Nephron (organoid): ENCODE data around the gene NR2F6.
A peak's percentile ranks its signal among the peaks of the same experiment; 100 is the strongest.
"Not testable (repeated sequence)": the region's sequence is repeated elsewhere in the genome, so short reads cannot be mapped to it uniquely, and the experiment has no call there.

ENCODE experiments used
- H3K27ac Mint-ChIP-seq, 3 experiments: 2 replicates each; pipeline ENCODE4 v1.8.0; 2020; ENCODE audit warnings: mixed read lengths in 3 of 3, mild to moderate bottlenecking in 2 of 3, moderate library complexity in 1 of 3
- H3K27me3 Mint-ChIP-seq: 2 replicates; pipeline ENCODE4 v1.8.0; 2021; ENCODE audit warnings: low read depth, mild to moderate bottlenecking, moderate library complexity, mixed read lengths
- H3K36me3 Mint-ChIP-seq: 2 replicates; pipeline ENCODE4 v1.8.0; 2020; ENCODE audit warnings: low read depth, mixed read lengths
- H3K4me1 Mint-ChIP-seq: 2 replicates; pipeline ENCODE4 v1.8.0; 2020; ENCODE audit warnings: mixed read lengths
- H3K4me3 Mint-ChIP-seq, 3 experiments: 2 replicates each; pipeline ENCODE4 v1.8.0; 2020; ENCODE audit warnings: mild to moderate bottlenecking in 3 of 3, mixed read lengths in 3 of 3, moderate library complexity in 2 of 3
- H3K9me3 Mint-ChIP-seq: 2 replicates; pipeline ENCODE4 v1.8.0; 2020; ENCODE audit warnings: mixed read lengths
- TF ChIP-seq, protein P1 (sequence below), 3 experiments: fragments of 200-600 bp; sonication (generic); IDR thresholded peaks; one replicate each; pipeline ENCODE4 v1.5.0; 2021; ENCODE audit warnings: antibody characterized with exemption in 3 of 3; ENCODE audit not compliant: unreplicated experiment in 3 of 3

The NR2F6 gene

GRCh38 chr19:17281391-17282304 lies 35.9 kb upstream of the NR2F6 start, which contains the start of gene ANKLE1:
Gene ANKLE1, plus strand, starts transcription at chr19:17281901. Its CDS starts 20 bp downstream, at chr19:17281921.
- TF ChIP-seq, protein P1, sequence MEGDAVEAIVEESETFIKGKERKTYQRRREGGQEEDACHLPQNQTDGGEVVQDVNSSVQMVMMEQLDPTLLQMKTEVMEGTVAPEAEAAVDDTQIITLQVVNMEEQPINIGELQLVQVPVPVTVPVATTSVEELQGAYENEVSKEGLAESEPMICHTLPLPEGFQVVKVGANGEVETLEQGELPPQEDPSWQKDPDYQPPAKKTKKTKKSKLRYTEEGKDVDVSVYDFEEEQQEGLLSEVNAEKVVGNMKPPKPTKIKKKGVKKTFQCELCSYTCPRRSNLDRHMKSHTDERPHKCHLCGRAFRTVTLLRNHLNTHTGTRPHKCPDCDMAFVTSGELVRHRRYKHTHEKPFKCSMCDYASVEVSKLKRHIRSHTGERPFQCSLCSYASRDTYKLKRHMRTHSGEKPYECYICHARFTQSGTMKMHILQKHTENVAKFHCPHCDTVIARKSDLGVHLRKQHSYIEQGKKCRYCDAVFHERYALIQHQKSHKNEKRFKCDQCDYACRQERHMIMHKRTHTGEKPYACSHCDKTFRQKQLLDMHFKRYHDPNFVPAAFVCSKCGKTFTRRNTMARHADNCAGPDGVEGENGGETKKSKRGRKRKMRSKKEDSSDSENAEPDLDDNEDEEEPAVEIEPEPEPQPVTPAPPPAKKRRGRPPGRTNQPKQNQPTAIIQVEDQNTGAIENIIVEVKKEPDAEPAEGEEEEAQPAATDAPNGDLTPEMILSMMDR (IDR thresholded peaks at IDR 0.05; ENCODE audit: unreplicated experiment in 3 of 3): no peak
- no peak within 1 kb of the TSS for H3K27ac Mint-ChIP-seq
- H3K9me3 Mint-ChIP-seq: no peaks in the 10 kb centered on the region
- H3K27me3 Mint-ChIP-seq: peaks cover 11% of the 10 kb centered on the region
- peak within 1 kb of the TSS; percentile 71 to 75 (median 74) for H3K4me3 Mint-ChIP-seq
- no peaks in the 10 kb centered on the region for H3K4me1 Mint-ChIP-seq
- H3K36me3 Mint-ChIP-seq: peaks cover 21% of the 10 kb centered on the region

DNA sequence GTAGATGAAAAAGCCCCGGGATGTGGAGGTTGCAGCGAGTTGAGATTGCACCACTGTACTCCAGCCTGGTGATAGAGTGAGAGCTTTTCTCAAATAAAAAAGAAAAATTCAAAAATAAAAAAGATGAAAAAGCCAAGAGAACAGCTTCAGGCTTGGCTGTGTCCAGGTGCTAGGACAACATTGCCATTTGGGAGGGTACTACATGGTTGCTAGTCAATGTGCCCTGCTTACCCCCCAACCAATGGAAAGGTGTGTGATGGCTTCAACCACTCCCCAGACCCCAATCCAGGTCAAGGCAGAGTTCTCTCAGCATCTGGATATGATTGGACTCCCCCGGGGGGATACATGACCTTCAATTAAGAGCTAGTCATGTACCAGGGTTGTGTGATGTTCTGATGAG lies 33.7 kb upstream of the NR2F6 start:
- Mint-ChIP-seq H3K36me3 (peaks cover 34% of the 10 kb centered on the region), H3K27ac (no peak overlapping the region), H3K4me1 (no peaks in the 10 kb centered on the region), H3K4me3 (no peak overlapping the region), H3K27me3 (peaks cover 11% of the 10 kb centered on the region), H3K9me3 (no peaks in the 10 kb centered on the region)
- TF ChIP-seq, protein P1 (IDR thresholded peaks at IDR 0.05; ENCODE audit: unreplicated experiment in 3 of 3): no peak

DNA sequence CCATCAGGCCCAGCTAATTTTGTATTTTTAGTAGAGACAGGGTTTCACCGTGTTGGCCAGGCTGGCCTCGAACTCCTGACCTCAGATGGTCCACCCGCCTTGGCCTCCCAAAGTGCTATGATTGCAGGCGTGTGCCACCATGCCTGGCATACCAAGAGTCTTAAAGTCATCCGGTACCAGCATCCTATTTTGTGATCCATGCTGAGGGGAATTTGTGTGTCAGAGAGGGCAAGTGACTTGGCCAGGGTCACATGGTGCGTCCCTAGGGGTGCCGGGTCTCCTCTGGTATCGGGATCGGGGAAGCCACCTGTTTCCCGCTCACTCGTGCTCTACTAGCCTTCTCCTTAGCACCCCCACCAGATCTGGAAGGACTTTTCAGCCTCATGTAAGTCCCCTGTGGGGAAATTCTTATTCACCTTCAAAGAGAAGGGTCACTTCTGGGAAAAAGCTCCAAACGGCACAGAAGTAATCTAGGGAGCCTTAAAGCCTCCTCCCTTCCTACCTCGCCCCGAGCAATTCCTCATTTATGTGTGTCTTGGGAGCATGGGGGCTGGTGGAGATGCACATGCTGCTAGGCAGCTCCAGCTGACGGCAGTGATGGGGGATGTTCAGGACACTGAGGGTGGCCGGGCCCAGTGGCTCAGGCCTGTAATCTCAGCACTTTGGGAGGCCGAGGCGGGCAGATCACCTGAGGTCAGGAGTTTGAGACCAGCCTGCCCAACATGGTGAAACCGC lies 29.9 kb upstream of the NR2F6 start:
- H3K4me1 Mint-ChIP-seq: no peaks in the 10 kb centered on the region
- H3K9me3 Mint-ChIP-seq: no peaks in the 10 kb centered on the region
- H3K36me3 Mint-ChIP-seq: peaks cover 49% of the 10 kb centered on the region
- no peak overlapping the region for H3K4me3 Mint-ChIP-seq
- H3K27me3 Mint-ChIP-seq: no peaks in the 10 kb centered on the region
- TF ChIP-seq, protein P1 (IDR thresholded peaks at IDR 0.05; ENCODE audit: unreplicated experiment in 3 of 3): no peak
- H3K27ac Mint-ChIP-seq: no peak overlapping the region

DNA sequence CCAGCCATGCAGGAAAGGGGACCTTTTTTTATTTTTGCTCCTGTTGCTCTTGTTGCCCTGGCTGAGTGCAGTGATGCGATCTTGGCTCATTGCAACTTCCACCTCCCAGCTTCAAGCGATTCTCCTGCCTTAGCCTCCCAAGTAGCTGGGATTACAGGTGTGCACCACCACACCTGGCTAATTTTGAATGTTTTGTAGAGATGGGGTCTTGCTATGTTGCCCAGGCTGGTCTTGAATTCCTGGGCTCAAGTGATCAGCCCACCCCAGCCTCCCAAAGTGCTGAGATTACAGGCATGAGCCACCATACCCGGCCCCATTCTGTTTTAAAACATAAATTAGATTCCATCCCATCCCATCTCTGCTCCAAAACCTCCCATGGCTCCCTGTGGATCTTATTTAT lies 29.2 kb upstream of the NR2F6 start:
- not testable (repeated sequence) for H3K4me3 Mint-ChIP-seq, H3K9me3 Mint-ChIP-seq, H3K4me1 Mint-ChIP-seq, H3K27ac Mint-ChIP-seq, H3K27me3 Mint-ChIP-seq
- peaks cover 54% of the 10 kb centered on the region for H3K36me3 Mint-ChIP-seq

- TF ChIP-seq, protein P1 (IDR thresholded peaks at IDR 0.05; ENCODE audit: unreplicated experiment in 3 of 3): no peak
- Mint-ChIP-seq H3K27me3 (no peaks in the 10 kb centered on the region), H3K36me3 (peaks cover 21% of the 10 kb centered on the region), H3K9me3 (no peaks in the 10 kb centered on the region), H3K4me3 (peak overlapping the region; percentile 69 to 86 (median 85)), H3K27ac (no peak overlapping the region), H3K4me1 (peaks cover 14% of the 10 kb centered on the region)
Measured at GRCh38 chr19:17268754-17269153, 23.0 kb upstream of the NR2F6 start.
